OCI-M1 (cell line): ENCODE data around the gene SETD1A.
A peak's percentile ranks its signal among the peaks of the same experiment; 100 is the strongest.
"Not testable (repeated sequence)": the region's sequence is repeated elsewhere in the genome, so short reads cannot be mapped to it uniquely, and the experiment has no call there.

Experiments used
- DNase-seq: peaks from one replicate; lab custom pipeline; 2025; lab: John Stamatoyannopoulos, UW

The SETD1A gene

DNA sequence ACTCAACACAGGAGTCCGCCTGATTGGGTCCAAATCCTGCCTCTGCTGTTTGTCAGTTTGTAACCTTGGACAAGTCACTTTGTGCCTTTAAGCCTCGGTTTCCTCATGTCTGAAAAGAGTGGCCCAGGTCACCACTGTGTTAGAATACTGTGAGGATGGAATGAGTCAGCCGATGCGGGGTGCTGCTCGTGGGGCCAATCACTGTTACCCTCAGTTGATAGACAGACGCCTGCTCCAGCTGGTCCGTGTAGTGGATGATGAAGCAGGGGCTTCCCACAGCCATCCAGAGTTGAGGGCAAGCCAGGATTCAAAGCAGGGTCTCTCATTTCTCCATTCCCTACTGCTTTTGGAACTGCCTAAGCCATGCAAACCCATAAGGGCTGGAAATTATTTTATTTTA is 28.4 kb upstream of the SETD1A start:
- DNase-seq = no peak

DNA sequence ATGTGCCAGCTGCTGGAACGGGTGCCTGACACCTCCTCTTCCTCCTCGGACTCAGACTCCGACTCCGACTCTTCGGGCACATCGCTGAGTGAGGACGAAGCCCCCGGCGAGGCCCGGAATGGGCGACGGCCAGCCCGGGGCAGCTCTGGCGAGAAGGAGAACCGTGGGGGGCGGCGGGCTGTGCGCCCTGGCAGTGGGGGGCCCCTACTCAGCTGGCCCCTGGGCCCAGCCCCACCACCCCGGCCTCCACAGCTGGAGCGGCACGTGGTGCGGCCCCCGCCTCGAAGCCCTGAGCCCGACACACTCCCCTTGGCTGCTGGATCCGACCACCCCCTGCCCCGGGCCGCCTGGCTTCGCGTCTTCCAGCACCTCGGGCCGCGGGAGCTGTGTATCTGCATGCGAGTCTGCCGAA is 27.4 kb upstream of the SETD1A start:
- DNase-seq = no peak

GRCh38 chr16:30931068-30931650 is 26.4 kb upstream of the SETD1A start:
- DNase-seq = no peak

DNA sequence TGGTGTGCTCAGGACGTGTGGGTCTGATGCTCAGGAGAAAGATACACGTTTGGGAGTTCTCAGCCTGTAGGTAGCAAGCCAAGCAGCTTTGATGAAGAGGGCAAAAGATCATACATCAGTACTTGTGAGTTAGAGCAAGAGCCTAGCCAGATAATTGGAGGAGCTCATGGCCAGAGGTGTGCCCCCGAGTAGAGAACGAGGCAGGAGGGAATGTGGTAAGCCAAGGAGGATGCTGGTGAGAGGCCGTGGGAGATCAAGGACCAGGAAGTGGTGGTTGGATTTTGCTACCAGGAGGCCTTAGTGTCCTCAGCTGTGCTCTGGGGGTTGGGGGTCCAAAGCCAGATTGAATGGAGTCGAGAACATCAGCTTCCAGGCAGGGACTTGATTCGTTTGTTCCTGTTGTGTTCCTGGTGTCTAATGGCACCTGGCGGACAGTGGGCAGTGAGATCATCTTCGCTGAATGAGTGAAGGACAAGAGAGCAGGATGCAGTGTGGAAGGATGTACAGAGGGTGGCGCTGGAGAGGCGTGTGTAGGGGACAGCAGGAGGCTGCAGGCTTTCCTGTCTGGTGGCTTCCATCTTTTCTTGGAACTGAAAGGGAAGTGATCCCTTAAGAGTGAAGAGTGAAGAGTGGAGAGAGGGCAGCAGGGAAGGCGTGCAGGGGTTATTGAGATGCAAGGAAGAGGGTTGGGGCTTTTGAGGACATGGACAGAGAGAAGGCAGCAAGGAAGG is 22.6 kb upstream of the SETD1A start:
- peak; percentile 83 for DNase-seq

- DNase-seq = no peak
Measured at GRCh38 chr16:30937692-30938091, 19.9 kb upstream of the SETD1A start.

DNA sequence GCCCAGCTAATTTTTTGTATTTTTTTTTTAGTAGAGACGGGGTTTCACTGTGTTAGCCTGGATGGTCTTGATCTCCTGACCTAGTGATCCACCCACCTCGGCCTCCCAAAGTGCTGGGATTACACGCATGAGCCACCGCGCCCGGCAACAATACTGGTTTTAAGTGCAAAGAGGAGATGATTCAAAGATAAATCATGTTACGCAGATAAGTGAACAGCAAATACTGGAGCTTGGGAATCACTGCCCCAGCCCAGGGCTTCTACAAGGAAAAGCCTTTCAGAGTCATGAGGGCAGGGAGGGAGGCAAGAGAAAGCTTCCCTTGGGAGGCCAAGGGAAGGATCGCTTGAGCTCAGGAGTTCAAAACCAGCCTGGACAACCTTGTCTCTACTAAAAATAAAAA is 18.0 kb upstream of the SETD1A start:
- not testable (repeated sequence) for DNase-seq

GRCh38 chr16:30941600-30942425 is 15.7 kb upstream of the SETD1A start:
- DNase-seq = peak; percentile 86

GRCh38 chr16:30942426-30942806 is 15.1 kb upstream of the SETD1A start:
- no peak for DNase-seq

DNA sequence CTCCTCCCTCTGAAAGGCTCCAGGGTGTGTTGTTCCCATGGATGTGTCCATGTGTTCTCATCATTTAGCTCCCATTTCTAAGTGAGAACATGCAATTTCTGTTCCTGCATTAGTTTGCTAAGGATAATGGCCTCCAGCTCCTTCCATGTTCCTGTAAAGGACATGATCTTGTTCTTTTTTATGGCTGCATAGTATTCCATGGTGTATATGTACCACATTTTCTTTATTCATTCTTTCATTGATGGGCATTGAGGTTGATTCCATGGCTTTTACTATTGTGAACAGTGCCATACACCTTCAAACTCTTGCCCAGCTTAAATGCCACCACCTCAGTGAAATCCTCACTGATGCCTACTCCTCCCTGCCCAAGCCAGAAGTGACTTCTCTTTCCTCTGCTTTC is 13.2 kb upstream of the SETD1A start:
- DNase-seq = no peak

DNA sequence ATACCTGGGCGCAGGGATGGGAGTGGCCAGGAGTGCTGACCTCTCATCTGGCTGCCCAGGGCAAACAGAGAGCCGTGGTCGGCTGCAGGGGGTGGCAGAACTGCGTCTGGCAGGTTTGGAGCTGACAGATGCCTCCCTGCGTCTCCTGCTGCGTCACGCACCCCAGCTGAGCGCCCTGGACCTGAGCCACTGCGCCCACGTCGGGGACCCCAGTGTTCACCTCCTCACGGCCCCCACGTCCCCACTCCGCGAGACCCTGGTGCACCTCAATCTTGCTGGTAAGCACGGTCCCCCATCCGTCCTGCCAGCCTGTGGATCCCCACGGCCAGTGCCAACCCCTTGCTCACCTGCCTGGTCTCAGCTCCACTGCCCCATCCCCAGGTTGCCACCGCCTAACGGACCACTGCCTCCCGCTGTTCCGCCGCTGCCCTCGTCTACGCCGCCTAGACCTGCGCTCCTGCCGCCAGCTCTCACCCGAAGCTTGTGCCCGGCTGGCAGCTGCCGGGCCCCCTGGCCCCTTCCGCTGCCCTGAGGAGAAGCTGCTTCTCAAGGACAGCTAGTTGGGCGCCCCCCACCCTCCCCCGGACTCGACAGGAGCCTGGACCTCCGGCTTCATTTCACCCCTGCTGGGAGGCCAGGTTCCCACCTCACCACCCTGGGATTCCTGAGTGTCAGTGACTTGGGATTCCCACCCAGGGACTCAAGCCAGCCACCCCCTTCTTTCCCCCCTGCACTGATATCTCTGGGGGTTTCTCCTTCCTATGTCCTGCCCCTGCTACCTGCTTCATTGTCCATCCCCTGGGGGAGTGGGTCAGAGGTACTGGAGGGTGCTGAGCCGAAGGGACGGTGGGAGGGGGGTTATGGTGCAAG is 10.6 kb upstream of the SETD1A start:
- DNase-seq = no peak

- no peak for DNase-seq
Measured at GRCh38 chr16:30947541-30947858, 10.1 kb upstream of the SETD1A start.

- peak; percentile 50 for DNase-seq
Measured at GRCh38 chr16:30947859-30948666, 9.5 kb upstream of the SETD1A start.

DNA sequence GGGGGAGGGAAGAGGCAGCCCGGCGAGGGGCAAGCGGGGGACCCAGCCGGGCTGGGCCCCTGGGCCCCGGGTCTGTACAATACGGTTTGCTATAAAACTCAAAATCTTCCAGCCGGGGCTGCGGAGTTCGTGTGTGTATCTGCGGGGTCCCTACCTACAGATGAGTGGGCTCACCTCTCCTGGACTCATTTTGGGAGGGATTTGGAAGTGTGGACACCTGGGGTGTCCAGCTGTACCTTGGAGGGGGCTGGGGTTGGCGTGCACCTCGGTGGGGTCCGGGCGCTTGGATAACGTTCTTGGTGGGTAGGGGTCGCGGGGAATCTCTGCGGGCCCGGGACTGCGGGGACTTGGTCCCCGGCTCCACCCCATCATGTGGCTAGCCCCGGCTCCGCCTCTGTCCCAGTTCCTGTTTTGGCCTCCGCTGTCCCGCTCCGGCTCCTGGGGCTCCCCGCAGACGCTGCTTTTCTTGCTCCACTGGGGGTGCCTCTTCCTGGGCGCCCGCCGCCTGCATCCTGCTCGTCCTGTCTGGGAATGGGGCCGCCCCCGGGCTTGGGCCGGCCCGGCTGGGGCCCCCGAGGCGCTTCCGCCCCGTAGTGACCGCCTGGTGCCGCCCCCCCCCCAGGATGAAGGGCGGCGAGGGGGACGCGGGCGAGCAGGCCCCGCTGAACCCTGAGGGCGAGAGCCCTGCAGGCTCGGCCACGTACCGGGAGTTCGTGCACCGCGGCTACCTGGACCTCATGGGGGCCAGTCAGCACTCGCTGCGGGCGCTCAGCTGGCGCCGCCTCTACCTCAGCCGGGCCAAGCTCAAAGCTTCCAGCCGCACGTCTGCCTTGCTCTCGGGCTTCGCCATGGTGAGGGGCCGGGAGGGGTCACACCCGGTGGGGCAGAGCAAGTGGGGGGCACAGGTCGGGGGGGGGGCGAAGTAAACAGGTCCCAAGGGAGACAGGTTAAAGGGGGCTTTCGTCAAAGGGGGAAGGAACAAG is 8.6 kb upstream of the SETD1A start, which contains the start of gene ORAI3:
TSS of gene ORAI3 (plus strand) at position 402 of the 983 bp plus-strand sequence. CDS start at position 624, 222 bp downstream.
- DNase-seq = peak; percentile 88

DNA sequence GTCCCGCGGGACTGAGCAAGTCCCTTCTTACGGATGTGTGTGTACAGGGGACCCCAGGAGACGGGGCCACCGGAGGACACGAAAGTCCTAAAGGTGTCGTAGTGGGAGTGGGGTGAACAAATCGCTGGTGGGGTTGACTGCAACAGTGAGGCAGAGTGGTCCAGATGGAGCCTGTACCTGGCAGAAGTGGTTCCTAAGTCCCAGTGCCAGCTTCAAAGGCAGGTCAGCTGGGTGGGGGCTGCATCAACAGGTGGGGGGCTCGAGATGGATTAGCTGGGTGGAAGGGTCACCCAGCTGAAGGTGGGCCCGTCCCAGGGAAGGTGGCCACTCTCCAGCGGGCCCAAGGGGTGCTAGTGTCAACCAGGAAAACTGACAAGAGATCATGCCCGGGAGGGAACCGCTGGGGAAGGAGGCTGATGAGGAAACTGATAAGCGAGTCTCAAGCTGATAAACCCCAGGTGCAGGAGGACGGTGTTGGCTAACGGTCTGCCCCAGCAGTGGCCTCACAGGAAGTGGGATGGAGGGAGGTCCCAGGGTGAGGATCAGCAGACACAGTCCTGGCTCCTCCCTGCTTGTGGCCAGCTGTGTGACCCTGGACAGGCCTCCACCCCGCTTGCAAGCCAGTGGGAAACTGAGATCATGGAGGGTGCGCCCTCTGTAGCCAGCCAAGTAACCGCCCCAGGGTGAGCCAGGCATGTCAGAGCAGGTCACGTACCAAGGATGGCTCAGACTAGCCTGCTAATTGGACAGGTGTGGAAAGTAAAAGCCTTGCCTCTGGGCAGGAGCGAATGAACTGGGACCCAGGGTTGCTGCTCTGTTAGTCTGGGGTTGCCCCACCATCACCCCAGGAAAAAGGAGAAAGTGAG is 7.7 kb upstream of the SETD1A start:
- DNase-seq = peak; percentile 94

GRCh38 chr16:30950516-30951065 is 7.0 kb upstream of the SETD1A start:
- DNase-seq = no peak

DNA sequence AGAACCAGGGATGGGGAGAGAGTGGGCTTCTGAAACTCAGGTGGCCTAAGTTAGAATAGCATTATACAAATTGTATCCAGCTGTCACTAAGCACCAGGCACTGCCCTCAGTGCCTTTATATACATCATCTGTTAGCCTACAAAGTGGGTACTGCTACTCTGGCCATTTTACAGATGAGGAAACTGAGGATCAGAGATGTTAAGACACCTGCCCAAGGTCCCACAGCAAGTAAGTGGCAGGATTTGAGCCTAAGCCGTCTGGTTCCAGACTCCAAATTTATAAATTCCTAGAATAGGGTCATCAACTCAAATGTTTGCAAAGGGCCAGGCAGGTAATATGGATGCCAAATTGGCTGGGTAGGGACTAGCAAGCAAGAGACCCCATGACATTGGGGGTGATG is 6.4 kb upstream of the SETD1A start:
- no peak for DNase-seq

GRCh38 chr16:30951750-30952149 is 5.8 kb upstream of the SETD1A start:
- no peak for DNase-seq

- no peak for DNase-seq
Measured at GRCh38 chr16:30953111-30953510, 4.4 kb upstream of the SETD1A start.
